Measurements from ENCODE around the gene ELL.

- TF ChIP-seq GATA2 (IDR thresholded peaks at IDR 0.05; ENCODE audit: low read depth, low read length) (no peak), GATA3 (IDR thresholded peaks at IDR 0.05; ENCODE audit: low read depth, low read length) (no peak)
These were observed 100.9 kb downstream of the ELL start for GRCh38 chr19:18420930-18421329.

All from SH-SY5Y (cell line).